ENCODE results near the gene HOXA7.

- TF ChIP-seq CTCF (IDR thresholded peaks at IDR 0.05 in 2 of 3, conservative IDR thresholded peaks at IDR 0.05 in 1 of 3; ENCODE audit: control insufficient read depth in 2 of 3, extremely low read depth in 1 of 3, insufficient read depth in 1 of 3, low read depth in 3 of 3, low read length in 3 of 3) (no peak), MAX (IDR thresholded peaks at IDR 0.05; ENCODE audit: low read depth, low read length) (no peak)
Observed at GRCh38 chr7:27112361-27112760, 44.1 kb downstream of the HOXA7 start.
